ENCODE data around the gene BAG1. TPM values are rescaled to one million over a fixed set of nuclear protein-coding genes. Genes with fewer than 3 reads are reported as not detected.

Gene BAG1
- total RNA-seq, 4 donors from 2014 or later, result 73.2 to 101 (median 91.0) TPM

DNA sequence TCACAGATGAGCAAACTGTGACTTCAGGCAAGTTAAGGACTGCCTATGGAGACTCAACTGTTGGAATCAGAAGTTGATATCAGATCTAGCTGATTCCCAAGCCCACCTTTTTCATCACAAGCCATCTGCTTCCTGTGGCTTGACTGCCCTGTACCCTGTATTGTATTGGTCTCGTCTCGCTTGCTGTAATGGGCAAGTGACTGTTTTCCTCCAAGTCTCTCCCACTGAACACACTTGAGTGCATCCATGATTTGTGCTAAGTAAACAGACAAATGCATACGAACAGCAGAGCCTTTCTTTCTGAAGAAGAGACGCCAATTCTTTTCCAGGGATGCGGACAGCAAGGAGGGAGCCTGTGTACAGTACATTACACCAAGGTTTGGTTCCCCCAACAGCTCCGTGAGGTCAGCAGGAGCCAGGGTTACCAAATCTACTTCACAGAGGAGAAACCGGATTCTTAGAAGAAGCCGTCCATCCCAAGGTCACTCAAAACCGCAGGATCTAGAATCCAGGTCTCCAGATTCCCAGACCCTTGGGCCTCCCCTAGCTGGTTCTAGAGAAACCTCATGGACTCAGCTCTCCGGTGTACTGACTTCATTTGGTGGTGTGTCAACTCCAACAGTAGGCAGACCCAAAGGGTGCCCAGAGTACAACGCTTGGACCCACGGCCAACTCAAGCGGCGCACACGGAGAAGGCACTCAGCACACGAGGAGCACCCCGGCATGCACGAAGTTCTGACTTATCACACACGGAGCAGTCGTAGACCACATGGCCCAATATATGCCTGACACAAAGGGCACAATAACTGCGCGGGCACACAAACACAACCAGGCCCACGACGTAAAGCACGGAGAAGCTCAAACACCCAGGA lies 1.1 kb downstream of the BAG1 start:
- WGBS, 2 donors, result 0 to 3% methylated on average over 6 to 10 of the region's 25 CpGs
- intact Hi-C loops (cut with DNase I), result no loop called here

DNA sequence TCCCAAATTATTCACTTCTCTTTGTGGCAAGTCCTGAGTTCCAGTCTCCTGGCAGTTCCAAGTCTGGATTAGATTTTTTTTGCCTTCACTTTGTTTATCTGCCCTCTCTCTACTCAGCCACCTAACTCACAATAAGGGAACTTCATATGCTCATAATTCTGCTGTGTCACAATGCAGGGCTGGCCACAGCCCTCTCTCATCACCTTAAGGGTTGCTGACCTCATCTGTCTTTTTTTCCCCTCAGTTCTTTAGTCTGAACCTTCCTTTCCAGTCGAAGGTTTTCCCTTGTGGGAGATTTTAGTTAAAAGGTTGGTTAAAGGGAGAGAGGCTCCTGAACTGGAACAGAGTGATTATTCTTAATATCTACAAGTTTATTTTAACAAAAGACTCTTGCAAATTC lies 4.1 kb downstream of the BAG1 start:
- TF ChIP-seq POLR2A (IDR thresholded peaks at IDR 0.05), result no peak
- TF ChIP-seq, protein P1, sequence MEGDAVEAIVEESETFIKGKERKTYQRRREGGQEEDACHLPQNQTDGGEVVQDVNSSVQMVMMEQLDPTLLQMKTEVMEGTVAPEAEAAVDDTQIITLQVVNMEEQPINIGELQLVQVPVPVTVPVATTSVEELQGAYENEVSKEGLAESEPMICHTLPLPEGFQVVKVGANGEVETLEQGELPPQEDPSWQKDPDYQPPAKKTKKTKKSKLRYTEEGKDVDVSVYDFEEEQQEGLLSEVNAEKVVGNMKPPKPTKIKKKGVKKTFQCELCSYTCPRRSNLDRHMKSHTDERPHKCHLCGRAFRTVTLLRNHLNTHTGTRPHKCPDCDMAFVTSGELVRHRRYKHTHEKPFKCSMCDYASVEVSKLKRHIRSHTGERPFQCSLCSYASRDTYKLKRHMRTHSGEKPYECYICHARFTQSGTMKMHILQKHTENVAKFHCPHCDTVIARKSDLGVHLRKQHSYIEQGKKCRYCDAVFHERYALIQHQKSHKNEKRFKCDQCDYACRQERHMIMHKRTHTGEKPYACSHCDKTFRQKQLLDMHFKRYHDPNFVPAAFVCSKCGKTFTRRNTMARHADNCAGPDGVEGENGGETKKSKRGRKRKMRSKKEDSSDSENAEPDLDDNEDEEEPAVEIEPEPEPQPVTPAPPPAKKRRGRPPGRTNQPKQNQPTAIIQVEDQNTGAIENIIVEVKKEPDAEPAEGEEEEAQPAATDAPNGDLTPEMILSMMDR (IDR thresholded peaks at IDR 0.05), result no peak
- H3K27ac ChIP-seq, result no peak overlapping the region
- no peak for DNase-seq
- H3K27me3 ChIP-seq, result no peaks in the 10 kb centered on the region
- H3K36me3 ChIP-seq, result peaks cover 31 to 76% (median 44%) of the 10 kb centered on the region in 3 donors
- intact Hi-C loops (cut with DNase I), result no loop called here
- H3K9me3 ChIP-seq, result no peaks in the 10 kb centered on the region
- no peak overlapping the region for H3K4me3 ChIP-seq
- 86 to 100% methylated on average over 1 of the region's 1 CpG for WGBS, 2 donors
- H3K4me1 ChIP-seq, result peaks cover 6 to 24% (median 11%) of the 10 kb centered on the region in 3 donors

More for the DNA sequence above, 1.1 kb downstream of the BAG1 start:
- TF ChIP-seq, protein P1 (IDR thresholded peaks at IDR 0.05), result no peak
- no peak for TF ChIP-seq POLR2A (IDR thresholded peaks at IDR 0.05)
- H3K27me3 ChIP-seq, result no peaks in the 10 kb centered on the region
- H3K4me3 ChIP-seq, result peak overlapping the region; percentile 67 to 98 (median 80)
- H3K4me1 ChIP-seq, result peaks cover 12 to 48% (median 28%) of the 10 kb centered on the region in 3 donors
- no peaks in the 10 kb centered on the region for H3K9me3 ChIP-seq
- peaks cover 20 to 70% (median 24%) of the 10 kb centered on the region in 3 donors for H3K36me3 ChIP-seq
- DNase-seq, result no peak
- H3K27ac ChIP-seq, result peak overlapping the region; percentile 94 to 99 (median 96)

DNA sequence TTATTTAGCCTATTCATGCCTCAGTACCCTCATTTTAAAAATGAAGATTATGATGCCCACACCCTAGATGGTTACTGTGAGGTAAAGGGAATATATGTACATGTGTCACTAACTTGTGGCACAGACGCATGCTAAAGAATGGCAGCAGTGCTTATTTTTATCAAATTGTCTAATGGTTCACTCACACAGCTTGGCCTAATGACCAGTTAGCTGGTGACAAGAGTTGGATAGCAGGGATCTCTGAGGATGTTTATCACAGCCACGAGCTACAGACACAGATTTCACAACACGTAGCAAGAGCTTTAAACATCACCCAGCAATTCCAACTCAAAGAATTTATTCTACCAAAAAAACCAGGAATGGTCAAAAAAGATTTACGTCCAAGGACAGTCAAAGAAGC lies 7.2 kb downstream of the BAG1 start:
- no peak overlapping the region for H3K27ac ChIP-seq
- DNase-seq, result no peak
- intact Hi-C loops (cut with DNase I), result no loop called here
- no peaks in the 10 kb centered on the region for H3K27me3 ChIP-seq
- H3K9me3 ChIP-seq, result no peaks in the 10 kb centered on the region
- TF ChIP-seq POLR2A (IDR thresholded peaks at IDR 0.05), result no peak
- TF ChIP-seq, protein P1 (IDR thresholded peaks at IDR 0.05), result no peak
- no peak overlapping the region for H3K4me3 ChIP-seq
- peaks cover 42 to 100% (median 59%) of the 10 kb centered on the region in 3 donors for H3K36me3 ChIP-seq
- peaks cover 0 to 8% (median 0%) of the 10 kb centered on the region in 3 donors for H3K4me1 ChIP-seq
- WGBS, 2 donors, result 87 to 89% methylated on average over 4 of the region's 4 CpGs

DNA sequence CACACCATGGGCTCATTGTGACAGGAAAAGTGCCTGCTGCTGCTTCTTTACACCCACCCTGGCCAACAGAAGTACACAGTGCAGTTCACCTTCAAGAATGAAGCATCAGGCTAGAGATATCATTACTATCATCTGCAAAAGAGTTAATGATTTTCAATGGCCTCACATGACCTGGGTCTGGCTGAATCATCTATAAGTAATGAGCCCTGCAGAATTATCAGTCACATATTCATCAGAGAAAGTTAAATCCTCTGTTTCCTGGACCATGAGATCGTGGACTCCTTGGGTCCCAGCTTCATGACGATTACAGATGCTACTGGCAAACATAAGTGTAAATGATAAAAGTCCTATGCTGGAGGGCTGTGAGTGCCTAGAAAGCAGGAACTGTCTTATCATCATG lies 8.3 kb downstream of the BAG1 start:
- intact Hi-C loops (cut with DNase I), result no loop called here
- H3K36me3 ChIP-seq, result peaks cover 42 to 100% (median 52%) of the 10 kb centered on the region in 3 donors
- no peak overlapping the region for H3K4me3 ChIP-seq
- no peak overlapping the region for H3K27ac ChIP-seq
- H3K4me1 ChIP-seq, result no peaks in the 10 kb centered on the region
- no peaks in the 10 kb centered on the region for H3K27me3 ChIP-seq
- H3K9me3 ChIP-seq, result no peaks in the 10 kb centered on the region
- TF ChIP-seq POLR2A (IDR thresholded peaks at IDR 0.05), result no peak
- TF ChIP-seq, protein P1 (IDR thresholded peaks at IDR 0.05), result no peak
- no peak for DNase-seq
- 40 to 81% methylated on average over 1 to 2 of the region's 2 CpGs for WGBS, 2 donors

DNA sequence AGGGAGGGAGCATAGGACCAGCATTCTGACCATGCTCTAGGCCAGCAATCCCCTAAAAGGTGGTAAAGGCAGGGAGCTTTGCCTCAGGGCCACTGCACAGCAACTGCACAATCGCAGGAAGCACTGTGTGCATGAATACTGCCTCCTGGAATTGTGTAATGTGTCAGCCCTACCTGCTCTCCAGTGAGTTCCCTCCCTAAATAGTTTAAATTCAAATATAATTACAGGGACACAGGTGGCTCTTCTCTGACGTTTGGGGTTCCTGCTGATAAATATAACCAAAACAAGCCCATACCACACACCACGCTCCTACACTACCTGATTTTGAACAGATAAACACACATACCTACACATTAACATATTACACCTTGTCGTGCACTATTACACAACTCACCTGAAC lies 9.0 kb downstream of the BAG1 start:
- Histone ChIP-seq H3K9me3 (no peaks in the 10 kb centered on the region), H3K36me3 (peaks cover 37 to 100% (median 52%) of the 10 kb centered on the region in 3 donors), H3K4me1 (no peaks in the 10 kb centered on the region), H3K4me3 (no peak overlapping the region), H3K27me3 (no peaks in the 10 kb centered on the region), H3K27ac (no peak overlapping the region)
- WGBS, 2 donors, result 90 to 97% methylated on average over 4 of the region's 4 CpGs
- intact Hi-C loops (cut with DNase I), result no loop called here
- TF ChIP-seq, protein P1 (IDR thresholded peaks at IDR 0.05), result no peak
- no peak for DNase-seq

All from esophagus squamous epithelium (tissue), 5 donors.